ENCODE results near the gene ZSCAN25. TPM values are rescaled to one million over a fixed set of nuclear protein-coding genes. Genes with fewer than 3 reads are reported as not detected.

The ZSCAN25 gene
- total RNA-seq: 10 to 100 TPM; 31.2 to 33.8 TPM

DNA sequence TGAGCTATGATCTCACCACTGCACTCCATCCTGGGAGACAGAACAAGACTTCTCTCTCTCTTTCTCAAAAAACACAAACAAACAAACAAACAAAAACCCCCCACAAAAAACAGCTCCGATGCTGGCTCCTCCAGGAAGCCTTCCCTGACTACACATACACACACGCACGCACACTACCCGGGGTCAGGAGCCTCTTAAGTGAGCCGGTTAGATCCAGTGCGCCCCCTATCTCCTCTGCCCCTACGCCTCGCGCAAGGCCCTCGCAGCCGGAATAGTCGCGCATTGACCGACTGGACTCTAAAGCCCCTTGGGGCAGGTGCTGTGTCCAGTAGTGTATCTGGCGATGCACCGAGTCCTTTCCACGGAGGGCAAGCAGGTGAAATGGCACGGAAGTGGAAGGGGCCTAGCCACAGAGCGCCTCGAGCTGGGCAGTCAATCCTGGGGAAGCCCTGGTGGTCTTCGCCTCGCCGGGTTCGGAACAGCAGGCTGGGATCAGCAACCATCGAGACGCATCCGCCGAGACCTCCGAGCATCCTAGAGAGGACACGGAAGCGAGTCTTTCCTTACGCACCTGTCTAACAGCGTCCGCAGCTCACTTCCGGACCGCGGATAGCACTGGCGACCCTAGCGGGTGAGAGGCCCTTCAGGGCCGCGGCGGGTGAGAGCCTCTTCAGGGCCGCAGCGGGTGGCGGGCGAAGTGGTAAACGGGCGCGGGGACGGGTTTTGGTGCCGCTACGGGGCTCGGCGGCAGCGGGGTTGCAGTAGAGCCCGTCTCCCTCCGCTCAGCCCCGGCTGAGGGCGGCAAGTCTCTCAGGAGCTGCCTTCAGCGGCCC lies at the start of gene ZSCAN25:
Gene ZSCAN25, plus strand, starts transcription at position 588 of the 833 bp plus-strand sequence. CDS start 2,661 bp downstream, outside the sequence.

GRCh38 chr7:99597762-99598501 lies 18.8 kb upstream of the ZSCAN25 start, which contains the start of gene TMEM225B:
Gene TMEM225B, plus strand, starts transcription at chr7:99598267. Its CDS starts 6,122 bp downstream, at chr7:99604389.

GRCh38 chr7:99679400-99680191 lies 62.9 kb downstream of the ZSCAN25 start, which contains the start of gene CYP3A5:
Gene CYP3A5, minus strand, starts transcription at chr7:99679996. Its CDS starts 100 bp downstream, at chr7:99679896.

Other genes starting within 250 kb of the ZSCAN25 start
- 100 to 1,000 TPM; 348 to 354 TPM for gene ARPC1B, start 242.2 kb upstream of the ZSCAN25 start, total RNA-seq
- gene PDAP1, start 208.3 kb upstream of the ZSCAN25 start, total RNA-seq: 10 to 100 TPM; 85.6 to 94.1 TPM
- gene BUD31, start 208.0 kb upstream of the ZSCAN25 start, total RNA-seq: 10 to 100 TPM; 77.8 to 79.3 TPM
- 10 to 100 TPM in 1 of 2 experiments, 1 to 10 TPM in 1; 9.7 to 10.0 TPM for gene PTCD1, start 178.1 kb upstream of the ZSCAN25 start, total RNA-seq
- gene CPSF4, start 178.0 kb upstream of the ZSCAN25 start, total RNA-seq: 10 to 100 TPM; 61.2 to 63.5 TPM
- gene ATP5MF, start 150.8 kb upstream of the ZSCAN25 start, total RNA-seq: 100 to 1,000 TPM; 340 to 354 TPM
- gene ZNF789, start 144.1 kb upstream of the ZSCAN25 start, total RNA-seq: 10 to 100 TPM; 23.8 to 26.8 TPM
- gene ZNF394, start 116.7 kb upstream of the ZSCAN25 start, total RNA-seq: 10 to 100 TPM; 61.2 to 64.8 TPM
- 10 to 100 TPM; 11.2 to 11.8 TPM for gene ZKSCAN5, start 112.3 kb upstream of the ZSCAN25 start, total RNA-seq
- 1 to 10 TPM; 5.2 to 5.8 TPM for gene FAM200A, start 64.8 kb upstream of the ZSCAN25 start, total RNA-seq
- 100 to 1,000 TPM; 109 to 111 TPM for gene ZNF655, start 58.3 kb upstream of the ZSCAN25 start, total RNA-seq
- 1 to 10 TPM in 1 of 2 experiments, under 1 TPM in 1; 0.65 to 1.3 TPM for gene TMEM225B, start 18.7 kb upstream of the ZSCAN25 start, total RNA-seq
- gene CYP3A5, start 63.0 kb downstream of the ZSCAN25 start, total RNA-seq: not detected
- gene CYP3A7, start 118.2 kb downstream of the ZSCAN25 start, total RNA-seq: not detected
- not detected for gene CYP3A4, start 167.2 kb downstream of the ZSCAN25 start, total RNA-seq
- not detected for gene CYP3A43, start 211.1 kb downstream of the ZSCAN25 start, total RNA-seq